D721Med (cell line): ENCODE measurements around the gene FBXO38.

Experiments
- DNase-seq: peaks from one replicate; pipeline ENCODE4 v3.0.0; 2011; ENCODE audit warnings: low spot score; ENCODE audit not compliant: insufficient read length
- FAIRE-seq: peaks from 2 replicates; lab custom pipeline; 2011; peaks lifted over from hg19 to GRCh38; lab: Jason Lieb, UNC
- TF ChIP-seq, protein P1 (sequence below): IDR thresholded peaks from 2 replicates; pipeline ENCODE4 v1.5.1; 2012; ENCODE audit warnings: mild to moderate bottlenecking, control low read depth; ENCODE audit not compliant: insufficient read depth; ENCODE audit errors: missing control alignments

FBXO38 gene

DNA sequence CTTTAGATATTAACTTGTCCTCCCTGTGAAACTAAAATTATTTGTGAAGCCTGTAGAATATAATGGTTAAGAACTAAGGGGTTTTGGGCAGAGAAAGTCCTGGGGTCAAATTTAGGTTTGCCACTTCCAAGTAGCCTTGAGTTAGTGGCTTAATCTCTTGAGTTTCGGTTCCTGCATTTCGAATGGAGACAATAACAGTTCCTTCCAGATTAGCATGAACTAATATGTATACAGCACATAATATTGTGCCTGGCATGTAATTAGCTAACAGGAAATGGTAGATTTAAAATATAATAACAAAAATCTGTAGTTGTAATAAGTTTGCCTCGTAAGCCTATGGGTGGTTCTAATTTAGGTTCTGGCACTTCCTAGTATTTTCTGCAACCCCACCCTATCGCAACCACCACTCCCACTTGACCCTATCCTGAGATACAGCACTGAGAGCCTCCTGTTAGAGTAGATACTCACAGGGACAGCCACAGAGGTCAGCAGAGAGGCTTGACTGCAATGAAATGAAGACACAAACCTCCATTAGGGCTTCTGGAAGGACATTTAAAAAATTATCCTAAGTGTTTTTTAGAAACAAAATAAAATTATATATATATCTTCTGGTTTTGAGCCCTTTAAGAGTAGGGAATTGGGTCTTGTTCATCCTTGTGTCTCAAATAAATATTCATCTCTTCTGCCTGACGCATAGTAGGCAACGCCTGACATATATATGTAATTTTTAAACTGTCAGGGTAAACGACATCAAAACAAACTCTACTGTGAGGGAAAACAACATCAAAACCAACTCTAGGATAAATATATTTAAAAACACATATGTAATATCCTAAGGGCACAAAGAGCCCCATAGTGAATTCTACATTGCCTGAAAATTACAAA is 39.9 kb upstream of the FBXO38 start:
- TF ChIP-seq, protein P1, sequence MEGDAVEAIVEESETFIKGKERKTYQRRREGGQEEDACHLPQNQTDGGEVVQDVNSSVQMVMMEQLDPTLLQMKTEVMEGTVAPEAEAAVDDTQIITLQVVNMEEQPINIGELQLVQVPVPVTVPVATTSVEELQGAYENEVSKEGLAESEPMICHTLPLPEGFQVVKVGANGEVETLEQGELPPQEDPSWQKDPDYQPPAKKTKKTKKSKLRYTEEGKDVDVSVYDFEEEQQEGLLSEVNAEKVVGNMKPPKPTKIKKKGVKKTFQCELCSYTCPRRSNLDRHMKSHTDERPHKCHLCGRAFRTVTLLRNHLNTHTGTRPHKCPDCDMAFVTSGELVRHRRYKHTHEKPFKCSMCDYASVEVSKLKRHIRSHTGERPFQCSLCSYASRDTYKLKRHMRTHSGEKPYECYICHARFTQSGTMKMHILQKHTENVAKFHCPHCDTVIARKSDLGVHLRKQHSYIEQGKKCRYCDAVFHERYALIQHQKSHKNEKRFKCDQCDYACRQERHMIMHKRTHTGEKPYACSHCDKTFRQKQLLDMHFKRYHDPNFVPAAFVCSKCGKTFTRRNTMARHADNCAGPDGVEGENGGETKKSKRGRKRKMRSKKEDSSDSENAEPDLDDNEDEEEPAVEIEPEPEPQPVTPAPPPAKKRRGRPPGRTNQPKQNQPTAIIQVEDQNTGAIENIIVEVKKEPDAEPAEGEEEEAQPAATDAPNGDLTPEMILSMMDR = no peak
- FAIRE-seq = no peak
- no peak for DNase-seq

DNA sequence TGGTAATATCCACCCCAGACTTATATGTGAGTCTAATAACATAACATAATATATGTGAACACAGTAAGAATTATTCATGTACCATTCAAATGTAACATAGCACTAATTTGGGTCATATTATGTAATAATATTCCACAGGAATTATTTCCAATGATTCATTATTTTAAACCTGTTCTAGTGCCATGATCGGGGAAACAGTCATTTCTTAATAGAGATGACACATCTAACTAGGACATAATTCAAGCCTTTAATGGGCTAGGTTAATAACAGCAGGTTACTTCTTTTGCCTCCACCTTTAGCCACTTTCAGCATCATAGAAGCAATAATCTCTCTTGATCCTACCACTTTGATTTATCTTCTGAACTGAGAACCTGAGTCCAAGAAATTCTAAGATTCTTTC is 36.1 kb upstream of the FBXO38 start:
- TF ChIP-seq, protein P1 = no peak
- FAIRE-seq (no peak), DNase-seq (no peak)

DNA sequence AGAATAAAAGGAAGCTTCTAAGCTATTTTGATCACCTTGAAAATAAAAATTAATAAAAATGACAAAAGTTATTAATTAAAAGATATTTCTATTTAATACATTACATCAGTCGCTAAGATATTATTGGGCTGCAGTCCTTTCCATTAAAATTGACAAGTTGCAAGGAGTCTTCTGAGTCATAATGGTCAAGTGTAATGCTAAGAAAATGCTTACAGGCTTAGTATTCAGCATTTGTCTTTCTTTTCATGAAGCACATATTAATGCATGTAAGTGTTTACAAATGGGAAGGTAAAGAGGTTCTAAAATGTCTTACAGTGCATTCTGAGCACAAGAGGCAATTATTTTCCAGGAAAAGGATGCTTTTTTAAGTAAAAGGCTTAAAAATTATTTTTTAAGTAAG is 31.1 kb upstream of the FBXO38 start:
- TF ChIP-seq, protein P1 = no peak
- no peak for DNase-seq
- no peak for FAIRE-seq

DNA sequence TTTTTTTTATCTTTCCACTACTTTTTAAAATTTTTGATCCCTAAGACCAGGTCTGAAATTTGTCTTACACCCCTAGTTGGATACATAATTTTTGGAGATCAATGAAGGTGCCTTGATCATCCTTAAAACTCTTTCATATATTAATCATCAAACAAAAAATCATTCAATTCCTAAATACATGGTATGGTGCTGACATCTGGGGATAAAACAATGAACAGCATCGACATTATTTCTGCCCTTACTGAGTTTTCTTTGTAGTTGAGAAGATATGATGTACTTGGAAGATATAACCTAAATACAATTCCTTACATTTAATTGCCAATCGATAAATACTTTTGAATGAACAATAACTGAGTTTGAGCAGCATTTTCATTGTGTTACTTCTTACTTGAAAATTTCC is 30.1 kb upstream of the FBXO38 start:
- TF ChIP-seq, protein P1 = no peak
- no peak for FAIRE-seq
- DNase-seq = no peak

DNA sequence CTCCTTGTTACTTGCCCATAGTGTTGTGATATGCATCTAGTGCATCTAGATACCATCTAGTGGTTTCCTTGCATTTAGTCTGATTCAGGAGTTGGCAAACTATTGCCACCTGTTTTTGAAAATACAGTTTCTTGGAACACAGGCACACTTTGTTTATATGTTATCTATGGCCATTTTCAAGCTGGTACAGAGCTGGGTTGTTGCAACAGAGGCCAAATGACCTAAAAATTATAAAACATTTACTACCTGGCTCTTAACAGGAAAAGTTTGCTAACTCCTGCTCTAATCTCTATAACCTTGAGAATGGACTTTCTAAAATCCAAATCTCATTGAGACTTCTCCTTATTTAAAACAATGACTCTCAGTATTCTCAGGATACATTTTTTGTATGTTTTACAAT is 19.4 kb upstream of the FBXO38 start:
- FAIRE-seq (no peak), DNase-seq (no peak)
- TF ChIP-seq, protein P1 = no peak

DNA sequence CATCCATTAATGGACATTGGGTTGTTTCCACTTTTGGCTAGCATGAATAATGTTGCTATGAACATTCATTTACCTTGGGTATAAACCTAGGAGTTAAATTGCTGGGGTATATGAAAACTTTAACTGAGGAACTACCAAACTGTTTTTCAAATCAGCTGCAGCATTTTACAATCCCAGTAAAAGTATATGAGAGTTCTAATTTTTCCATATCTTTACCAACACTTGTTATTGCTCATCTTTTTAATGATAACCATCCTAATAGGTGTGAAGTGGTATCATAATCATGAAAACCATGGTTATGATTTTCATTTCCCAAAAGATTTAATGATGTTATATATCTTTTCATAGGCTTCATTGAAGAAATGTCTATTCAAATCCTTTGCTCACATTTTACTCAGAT is 15.5 kb upstream of the FBXO38 start:
- DNase-seq (no peak), FAIRE-seq (no peak)
- TF ChIP-seq, protein P1 = no peak

DNA sequence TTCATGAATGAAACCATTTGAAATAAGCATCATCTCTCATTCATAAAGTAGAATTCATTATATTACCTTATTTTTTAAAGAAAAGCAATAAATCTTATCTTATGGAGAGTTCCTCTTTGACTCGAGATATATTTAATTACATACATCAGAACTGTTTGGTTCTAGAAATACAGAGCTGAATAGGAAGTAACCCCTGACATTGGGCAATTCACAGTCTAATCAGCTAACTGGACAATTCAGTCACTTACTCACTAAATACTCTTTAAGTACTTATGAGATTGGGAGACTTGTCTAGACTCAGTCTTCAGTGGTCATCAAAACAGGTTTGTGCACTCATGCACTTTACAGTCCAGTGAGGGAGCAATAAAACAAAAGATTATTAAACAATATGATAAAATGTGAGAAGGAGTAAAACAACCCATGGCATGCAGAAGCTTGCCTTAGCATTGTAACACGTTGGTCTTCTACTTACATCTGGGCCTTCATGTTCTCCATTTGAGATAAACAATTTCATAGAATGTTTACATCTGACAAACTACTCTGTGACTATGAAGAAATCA is 11.5 kb upstream of the FBXO38 start:
- FAIRE-seq = no peak

More for the DNA sequence above, 11.5 kb upstream of the FBXO38 start:
- TF ChIP-seq, protein P1 = no peak
- no peak for DNase-seq
